SW480 (cell line): Measurements from ENCODE around the gene COX18.
A peak's percentile ranks its signal among the peaks of the same experiment; 100 is the strongest.

ENCODE experiments used
- DNase-seq: peaks from one replicate; pipeline ENCODE4 v3.0.0-alpha.2; 2016; ENCODE audit warnings: low spot score

COX18 gene

DNA sequence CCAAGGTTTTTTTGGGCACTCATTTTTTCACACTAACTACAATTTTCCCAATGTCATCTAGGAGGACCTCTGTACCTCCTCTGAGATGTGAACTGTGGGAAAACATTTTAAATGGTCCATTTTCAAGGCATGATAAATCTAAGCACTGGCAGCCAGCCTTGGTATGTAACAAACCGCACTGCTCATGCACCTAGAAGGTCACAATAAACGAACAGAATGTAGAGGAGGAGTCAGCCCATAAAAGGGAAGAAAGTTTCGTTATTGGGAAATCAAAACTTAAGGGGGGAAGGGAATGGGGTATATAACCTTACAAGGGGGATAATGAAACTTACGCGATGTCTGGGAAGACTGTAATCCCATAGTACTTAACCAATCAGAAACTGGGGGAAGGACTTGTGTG is 16.4 kb downstream of the COX18 start:
- DNase-seq = no peak

DNA sequence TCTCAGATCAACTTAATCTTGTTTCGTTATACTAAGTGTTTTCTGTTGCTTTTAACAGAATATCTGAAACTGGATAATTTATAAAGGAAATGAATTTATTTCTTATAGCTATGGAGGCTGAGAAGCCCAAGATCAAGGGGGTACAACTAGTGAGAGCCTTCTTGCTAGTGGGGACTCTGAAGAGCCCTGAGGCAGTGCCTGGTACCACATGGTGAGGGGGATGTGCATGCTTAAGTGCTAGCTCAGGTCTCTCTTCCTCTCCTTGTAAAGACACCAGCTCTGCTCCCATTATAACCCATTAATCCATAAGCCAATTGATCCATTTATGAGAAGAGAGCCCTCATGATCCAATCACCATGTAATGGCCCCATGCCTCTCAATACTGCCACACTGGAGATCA is 17.9 kb downstream of the COX18 start:
- no peak for DNase-seq

GRCh38 chr4:73045879-73046278 is 23.6 kb downstream of the COX18 start:
- DNase-seq = no peak

DNA sequence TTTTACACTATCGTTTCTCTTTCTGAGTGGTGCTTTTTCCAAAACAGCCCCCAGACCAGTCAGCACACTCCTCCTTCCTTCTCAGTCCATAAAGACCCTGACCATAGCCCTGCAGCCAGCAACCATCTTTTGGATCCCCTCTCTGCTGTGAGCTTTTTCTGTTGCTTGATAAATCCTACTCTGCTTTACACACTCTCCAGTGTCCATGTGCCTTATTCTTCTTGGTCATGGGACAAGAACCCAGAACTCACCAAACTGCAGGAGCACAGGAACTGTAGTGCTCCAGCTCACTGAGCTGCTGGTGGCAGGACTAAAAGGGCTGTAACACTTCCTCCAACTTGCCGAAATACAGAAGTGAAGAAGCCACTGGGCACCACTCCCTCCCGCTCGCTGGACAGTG is 32.5 kb downstream of the COX18 start:
- DNase-seq = no peak

GRCh38 chr4:73036123-73036522 is 33.4 kb downstream of the COX18 start:
- DNase-seq = no peak

GRCh38 chr4:73034896-73035295 is 34.6 kb downstream of the COX18 start:
- DNase-seq = no peak

- DNase-seq = no peak
Measured at GRCh38 chr4:73028621-73029020, 40.9 kb downstream of the COX18 start.

GRCh38 chr4:73021634-73022033 is 47.9 kb downstream of the COX18 start:
- DNase-seq = peak; percentile 57

DNA sequence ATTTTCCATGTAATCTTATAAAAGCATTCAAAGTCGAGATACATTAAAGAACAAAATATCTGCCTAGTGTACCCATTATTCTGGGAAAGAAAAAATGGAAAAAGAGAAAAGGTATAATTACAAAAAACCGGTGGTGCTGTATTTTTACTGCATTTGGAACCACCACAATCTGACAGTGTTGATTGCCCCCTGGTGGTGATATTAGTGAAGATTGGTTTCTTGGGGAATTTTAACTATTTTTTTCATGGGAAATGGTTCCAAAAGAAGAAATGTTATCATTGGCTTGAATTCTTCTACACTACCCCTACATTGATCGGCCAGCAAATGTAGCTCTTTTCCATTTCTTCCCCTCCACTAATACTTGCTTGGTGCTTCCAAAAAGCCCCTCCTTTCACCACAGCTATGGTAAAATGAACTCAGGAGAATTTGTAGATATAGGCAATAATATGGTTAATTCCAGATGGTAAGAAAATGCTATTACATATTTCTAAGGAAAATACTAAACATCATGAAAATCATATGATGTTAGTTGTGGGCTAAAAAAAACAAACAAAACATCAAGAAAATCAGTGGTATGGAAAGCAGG is 50.0 kb downstream of the COX18 start:
- peak; percentile 7 for DNase-seq

DNA sequence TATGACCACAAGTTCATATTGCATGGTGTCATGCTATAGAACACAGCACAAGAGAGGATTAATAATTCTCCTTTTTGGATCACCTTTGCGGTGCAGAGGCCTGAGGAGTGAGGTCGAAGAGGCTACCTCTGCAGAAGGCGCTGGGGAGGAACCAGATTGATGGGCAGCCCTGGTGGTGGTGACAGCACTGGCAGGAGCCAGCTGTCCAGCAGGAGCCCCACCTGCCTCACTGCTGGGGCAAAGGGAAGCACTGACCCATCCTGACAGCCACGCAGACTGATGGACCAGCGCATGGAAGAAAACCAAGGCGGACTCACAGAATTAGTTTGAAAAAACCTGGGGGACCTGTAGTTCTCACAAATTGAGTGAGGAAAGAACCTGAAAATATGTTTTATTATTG is 50.9 kb downstream of the COX18 start:
- no peak for DNase-seq

- no peak for DNase-seq
Measured at GRCh38 chr4:73013310-73013709, 56.2 kb downstream of the COX18 start.

GRCh38 chr4:73012673-73013072 is 56.8 kb downstream of the COX18 start:
- DNase-seq = no peak

DNA sequence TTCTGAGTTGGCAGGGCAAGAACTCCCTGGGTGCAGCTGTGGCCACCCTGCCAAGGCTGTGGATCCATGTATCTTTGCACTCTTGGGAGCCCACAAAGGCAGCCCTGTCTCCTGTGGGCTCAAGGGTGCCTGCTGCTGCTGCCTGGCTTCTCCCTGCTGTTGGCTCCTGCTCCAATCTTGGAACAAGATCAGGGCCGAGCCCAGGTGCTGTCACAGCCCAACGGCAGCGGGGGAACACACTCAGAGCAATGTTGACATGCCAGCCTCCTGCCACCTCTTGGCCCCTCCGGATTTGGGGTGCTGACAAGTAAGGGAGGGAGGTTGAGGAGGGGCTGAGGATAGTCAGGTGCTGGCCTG is 57.9 kb downstream of the COX18 start:
- DNase-seq = no peak

- DNase-seq = no peak
Measured at GRCh38 chr4:73010789-73011628, 58.5 kb downstream of the COX18 start.

DNA sequence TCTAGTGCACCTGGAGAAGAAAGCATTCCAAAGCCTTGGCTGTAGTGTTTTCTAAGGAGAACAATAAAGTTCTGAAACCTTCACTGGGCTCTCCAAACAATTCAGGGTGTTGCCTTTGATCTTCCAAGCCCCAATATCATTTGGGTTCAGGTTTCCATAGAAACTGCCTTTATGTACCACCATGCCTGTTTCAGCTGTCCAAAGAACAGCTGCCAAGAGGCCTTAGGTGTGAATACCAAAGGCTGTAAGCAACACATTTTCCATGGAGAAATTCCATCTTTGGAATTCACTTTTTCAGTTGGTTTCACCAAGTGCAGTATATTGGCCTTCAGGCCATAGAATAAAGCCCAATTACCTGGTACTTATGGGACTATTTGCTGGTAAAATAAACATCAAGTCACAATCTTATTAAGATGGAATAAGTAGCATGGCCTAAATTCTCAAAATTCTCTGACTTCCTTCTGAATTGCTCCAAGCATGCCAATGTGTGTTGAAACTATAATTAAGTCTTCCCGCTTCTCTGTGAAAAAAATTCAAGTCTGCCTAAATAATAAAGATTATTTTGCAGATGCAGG is 61.9 kb downstream of the COX18 start:
- DNase-seq = no peak

DNA sequence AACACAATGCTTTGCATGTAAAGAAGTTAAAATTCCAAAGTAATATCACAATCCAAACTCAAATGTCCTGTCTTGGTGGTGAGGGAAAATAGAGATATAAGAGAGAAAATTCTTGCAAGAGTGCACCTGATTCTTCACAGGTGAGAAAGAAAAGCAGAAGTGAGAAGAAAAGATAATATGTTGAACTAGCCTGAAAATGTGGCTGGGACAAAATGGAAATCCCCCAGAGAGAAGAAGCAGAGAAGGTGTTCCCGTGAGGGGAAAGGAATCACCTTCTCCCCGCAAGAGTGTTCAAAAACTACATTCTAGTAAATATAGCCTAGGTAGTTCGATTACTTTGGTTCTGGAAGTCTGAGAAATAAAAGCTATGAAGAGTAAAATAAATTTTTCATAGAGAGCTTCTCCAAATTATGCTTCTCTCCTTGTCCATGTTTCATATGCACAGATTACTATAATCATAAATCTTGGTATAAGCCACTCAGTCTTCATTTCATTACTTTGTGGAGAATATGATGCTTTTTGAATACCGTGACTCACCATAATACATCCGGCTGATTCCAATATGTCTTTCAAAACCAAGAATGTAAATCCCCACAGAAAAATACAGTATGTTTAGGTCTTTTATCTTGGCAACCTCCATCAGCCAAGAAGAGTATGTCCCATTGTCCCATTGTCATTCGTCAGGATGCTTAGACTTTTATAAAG is 63.1 kb downstream of the COX18 start:
- DNase-seq = no peak

- no peak for DNase-seq
Measured at GRCh38 chr4:73005514-73005913, 64.0 kb downstream of the COX18 start.
